ENCODE measurements around the gene RAB11FIP4.

The RAB11FIP4 gene

GRCh38 chr17:31580706-31581490 lies 189.4 kb downstream of the RAB11FIP4 start:
- Histone ChIP-seq H2AFZ (ENCODE audit: low read depth, low read length) (no peak overlapping the region), H3K79me2 (ENCODE audit: insufficient read depth, low read length) (no peaks in the 10 kb centered on the region), H3K36me3 (ENCODE audit: insufficient read depth, low read length) (no peaks in the 10 kb centered on the region), H3K9me3 (ENCODE audit: insufficient read depth, low read length, severe bottlenecking) (no peaks in the 10 kb centered on the region), H3K9ac (ENCODE audit: low read depth, low read length) (no peak overlapping the region), H3K27ac (ENCODE audit: low read length) (no peak overlapping the region), H4K20me1 (ENCODE audit: insufficient read depth, low read length) (no peaks in the 10 kb centered on the region), H3K4me1 (ENCODE audit: insufficient read depth, low read length) (no peaks in the 10 kb centered on the region), H3K4me2 (ENCODE audit: insufficient read depth, low read length) (no peak overlapping the region), H3K27me3 (ENCODE audit: insufficient read depth, low read length, poor library complexity) (no peaks in the 10 kb centered on the region), H3K4me3 (ENCODE audit: low read depth in 1 of 2, low read length in 2 of 2) (no peak overlapping the region)
- DNase-seq (no peak), ATAC-seq (ENCODE audit: insufficient read depth, low read depth) (no peak)
- TF ChIP-seq, protein P1, sequence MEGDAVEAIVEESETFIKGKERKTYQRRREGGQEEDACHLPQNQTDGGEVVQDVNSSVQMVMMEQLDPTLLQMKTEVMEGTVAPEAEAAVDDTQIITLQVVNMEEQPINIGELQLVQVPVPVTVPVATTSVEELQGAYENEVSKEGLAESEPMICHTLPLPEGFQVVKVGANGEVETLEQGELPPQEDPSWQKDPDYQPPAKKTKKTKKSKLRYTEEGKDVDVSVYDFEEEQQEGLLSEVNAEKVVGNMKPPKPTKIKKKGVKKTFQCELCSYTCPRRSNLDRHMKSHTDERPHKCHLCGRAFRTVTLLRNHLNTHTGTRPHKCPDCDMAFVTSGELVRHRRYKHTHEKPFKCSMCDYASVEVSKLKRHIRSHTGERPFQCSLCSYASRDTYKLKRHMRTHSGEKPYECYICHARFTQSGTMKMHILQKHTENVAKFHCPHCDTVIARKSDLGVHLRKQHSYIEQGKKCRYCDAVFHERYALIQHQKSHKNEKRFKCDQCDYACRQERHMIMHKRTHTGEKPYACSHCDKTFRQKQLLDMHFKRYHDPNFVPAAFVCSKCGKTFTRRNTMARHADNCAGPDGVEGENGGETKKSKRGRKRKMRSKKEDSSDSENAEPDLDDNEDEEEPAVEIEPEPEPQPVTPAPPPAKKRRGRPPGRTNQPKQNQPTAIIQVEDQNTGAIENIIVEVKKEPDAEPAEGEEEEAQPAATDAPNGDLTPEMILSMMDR (IDR thresholded peaks at IDR 0.05; ENCODE audit: borderline replicate concordance, extremely low read depth, low read length, poor library complexity, severe bottlenecking), result no peak
- TF ChIP-seq EZH2 (IDR thresholded peaks at IDR 0.05; ENCODE audit: borderline replicate concordance, low read depth, low read length, severe bottlenecking), result no peak

- H2AFZ ChIP-seq (ENCODE audit: low read depth, low read length), result no peak overlapping the region
- no peak overlapping the region for H3K27ac ChIP-seq (ENCODE audit: low read length)
- no peak for TF ChIP-seq EZH2 (IDR thresholded peaks at IDR 0.05; ENCODE audit: borderline replicate concordance, low read depth, low read length, severe bottlenecking)
- ATAC-seq (ENCODE audit: insufficient read depth, low read depth), result no peak
- no peak overlapping the region for H3K4me2 ChIP-seq (ENCODE audit: insufficient read depth, low read length)
- no peaks in the 10 kb centered on the region for H3K36me3 ChIP-seq (ENCODE audit: insufficient read depth, low read length)
- DNase-seq, result no peak
- H3K9me3 ChIP-seq (ENCODE audit: insufficient read depth, low read length, severe bottlenecking), result no peaks in the 10 kb centered on the region
- no peak overlapping the region for H3K4me3 ChIP-seq (ENCODE audit: low read depth in 1 of 2, low read length in 2 of 2)
- no peaks in the 10 kb centered on the region for H3K79me2 ChIP-seq (ENCODE audit: insufficient read depth, low read length)
- no peaks in the 10 kb centered on the region for H4K20me1 ChIP-seq (ENCODE audit: insufficient read depth, low read length)
- H3K4me1 ChIP-seq (ENCODE audit: insufficient read depth, low read length), result no peaks in the 10 kb centered on the region
- H3K27me3 ChIP-seq (ENCODE audit: insufficient read depth, low read length, poor library complexity), result no peaks in the 10 kb centered on the region
- no peak overlapping the region for H3K9ac ChIP-seq (ENCODE audit: low read depth, low read length)
Measured at GRCh38 chr17:31581491-31581890, 190.0 kb downstream of the RAB11FIP4 start.

GRCh38 chr17:31582151-31582907 lies 190.9 kb downstream of the RAB11FIP4 start:
- Histone ChIP-seq H4K20me1 (ENCODE audit: insufficient read depth, low read length) (no peaks in the 10 kb centered on the region), H3K9me3 (ENCODE audit: insufficient read depth, low read length, severe bottlenecking) (no peaks in the 10 kb centered on the region), H3K4me1 (ENCODE audit: insufficient read depth, low read length) (no peaks in the 10 kb centered on the region), H3K36me3 (ENCODE audit: insufficient read depth, low read length) (no peaks in the 10 kb centered on the region), H3K9ac (ENCODE audit: low read depth, low read length) (no peak overlapping the region), H3K27me3 (ENCODE audit: insufficient read depth, low read length, poor library complexity) (no peaks in the 10 kb centered on the region), H3K27ac (ENCODE audit: low read length) (no peak overlapping the region), H3K4me3 (ENCODE audit: low read depth in 1 of 2, low read length in 2 of 2) (no peak overlapping the region), H2AFZ (ENCODE audit: low read depth, low read length) (no peak overlapping the region), H3K79me2 (ENCODE audit: insufficient read depth, low read length) (no peaks in the 10 kb centered on the region), H3K4me2 (ENCODE audit: insufficient read depth, low read length) (no peak overlapping the region)
- TF ChIP-seq EZH2 (IDR thresholded peaks at IDR 0.05; ENCODE audit: borderline replicate concordance, low read depth, low read length, severe bottlenecking), result no peak
- TF ChIP-seq, protein P1 (IDR thresholded peaks at IDR 0.05; ENCODE audit: borderline replicate concordance, extremely low read depth, low read length, poor library complexity, severe bottlenecking), result no peak
- DNase-seq, result no peak
- no peak for ATAC-seq (ENCODE audit: insufficient read depth, low read depth)

GRCh38 chr17:31583772-31584356 lies 192.4 kb downstream of the RAB11FIP4 start:
- Histone ChIP-seq H3K9ac (ENCODE audit: low read depth, low read length) (no peak overlapping the region), H3K4me3 (ENCODE audit: low read depth in 1 of 2, low read length in 2 of 2) (no peak overlapping the region), H3K9me3 (ENCODE audit: insufficient read depth, low read length, severe bottlenecking) (no peaks in the 10 kb centered on the region), H3K27ac (ENCODE audit: low read length) (no peak overlapping the region), H3K4me2 (ENCODE audit: insufficient read depth, low read length) (no peak overlapping the region), H3K4me1 (ENCODE audit: insufficient read depth, low read length) (no peaks in the 10 kb centered on the region), H3K36me3 (ENCODE audit: insufficient read depth, low read length) (no peaks in the 10 kb centered on the region), H2AFZ (ENCODE audit: low read depth, low read length) (no peak overlapping the region), H3K79me2 (ENCODE audit: insufficient read depth, low read length) (no peaks in the 10 kb centered on the region), H3K27me3 (ENCODE audit: insufficient read depth, low read length, poor library complexity) (no peaks in the 10 kb centered on the region), H4K20me1 (ENCODE audit: insufficient read depth, low read length) (no peaks in the 10 kb centered on the region)
- no peak for ATAC-seq (ENCODE audit: insufficient read depth, low read depth)
- TF ChIP-seq, protein P1 (IDR thresholded peaks at IDR 0.05; ENCODE audit: borderline replicate concordance, extremely low read depth, low read length, poor library complexity, severe bottlenecking), result no peak
- DNase-seq, result no peak
